ENCODE measurements around the gene FAM117B.

GRCh38 chr2:202609381-202610145 is 25.2 kb upstream of the FAM117B start:
- no peak for TF ChIP-seq POLR2A (IDR thresholded peaks at IDR 0.05)
- TF ChIP-seq CTCF (IDR thresholded peaks at IDR 0.05) = no peak

Data from uterus (tissue), 2 donors.